Trophoblast cell (in vitro differentiated cells and primary cell): ENCODE data around the gene TUFT1.

Experiments used
- DNase-seq, 2 donors: peaks; one replicate each; pipeline ENCODE4 v3.0.0-alpha.2; 2016
- H2AFZ ChIP-seq: 2 replicates; pipeline ENCODE4 v1.6.1; 2013; ENCODE audit warnings: low read length, moderate library complexity, mild to moderate bottlenecking; ENCODE audit not compliant: insufficient read depth, poor library complexity
- H2AK5ac ChIP-seq: 2 replicates; pipeline ENCODE4 v1.6.1; 2013; ENCODE audit warnings: mild to moderate bottlenecking, low read length
- H2BK120ac ChIP-seq: 2 replicates; pipeline ENCODE4 v1.6.1; 2013; ENCODE audit warnings: low read length, mild to moderate bottlenecking, moderate library complexity; ENCODE audit not compliant: insufficient read depth, poor library complexity
- H2BK12ac ChIP-seq: 2 replicates; pipeline ENCODE4 v1.6.1; 2013; ENCODE audit warnings: mild to moderate bottlenecking, low read length, moderate library complexity
- H2BK5ac ChIP-seq: 2 replicates; pipeline ENCODE4 v1.6.1; 2013; ENCODE audit warnings: low read length, low read depth, moderate library complexity, mild to moderate bottlenecking; ENCODE audit not compliant: poor library complexity
- H3K14ac ChIP-seq: 2 replicates; pipeline ENCODE4 v1.6.1; 2013; ENCODE audit warnings: mild to moderate bottlenecking, low read length
- H3K18ac ChIP-seq: 2 replicates; pipeline ENCODE4 v1.6.1; 2013; ENCODE audit warnings: mild to moderate bottlenecking, low read length
- H3K23ac ChIP-seq: 2 replicates; pipeline ENCODE4 v1.6.1; 2013; ENCODE audit warnings: low read length
- H3K27ac ChIP-seq: 2 replicates; pipeline ENCODE4 v1.5.1; 2013; ENCODE audit warnings: low read depth, mild to moderate bottlenecking, inconsistent platforms, low read length, moderate library complexity
- H3K27me3 ChIP-seq: 2 replicates; pipeline ENCODE4 v1.6.1; 2013; ENCODE audit warnings: inconsistent platforms, mild to moderate bottlenecking, low read length, moderate library complexity; ENCODE audit not compliant: insufficient read depth
- H3K36me3 ChIP-seq, 2 experiments: 1 replicate in 1 of 2; 2 replicates in 1 of 2; pipeline ENCODE4 v1.6.1; 2013; ENCODE audit warnings: low read length in 2 of 2, mild to moderate bottlenecking in 2 of 2, moderate library complexity in 1 of 2; ENCODE audit not compliant: insufficient read depth in 2 of 2, control insufficient read depth in 1 of 2
- H3K4ac ChIP-seq: 2 replicates; pipeline ENCODE4 v1.6.1; 2013; ENCODE audit warnings: low read depth, mild to moderate bottlenecking, low read length, moderate library complexity
- H3K4me1 ChIP-seq, 2 experiments: 1 replicate in 1 of 2; 2 replicates in 1 of 2; pipeline ENCODE4 v1.6.1; 2013; ENCODE audit warnings: low read length in 2 of 2, mild to moderate bottlenecking in 2 of 2, moderate library complexity in 1 of 2; ENCODE audit not compliant: insufficient read depth in 2 of 2, control insufficient read depth in 1 of 2
- H3K4me2 ChIP-seq: 2 replicates; pipeline ENCODE4 v1.6.1; 2013; ENCODE audit warnings: inconsistent platforms, mild to moderate bottlenecking, low read length, moderate library complexity
- H3K4me3 ChIP-seq: 2 replicates; pipeline ENCODE4 v1.5.1; 2013; ENCODE audit warnings: mild to moderate bottlenecking, low read depth, low read length, inconsistent platforms
- H3K79me1 ChIP-seq: one replicate; pipeline ENCODE4 v1.6.1; 2013; ENCODE audit warnings: low read length
- H3K79me2 ChIP-seq: 2 replicates; pipeline ENCODE4 v1.6.1; 2013; ENCODE audit warnings: low read length, mild to moderate bottlenecking; ENCODE audit not compliant: control insufficient read depth, insufficient read depth, poor library complexity
- H3K9ac ChIP-seq: 2 replicates; pipeline ENCODE4 v1.6.1; 2013; ENCODE audit warnings: mild to moderate bottlenecking, low read length
- H3K9me3 ChIP-seq: 2 replicates; pipeline ENCODE4 v1.6.1; 2013; ENCODE audit warnings: low read depth, mild to moderate bottlenecking, control low read depth, inconsistent platforms, low read length; ENCODE audit not compliant: insufficient read depth
- H4K12ac ChIP-seq: 2 replicates; pipeline ENCODE4 v1.6.1; 2013; ENCODE audit warnings: low read depth, mild to moderate bottlenecking, low read length, moderate library complexity
- H4K8ac ChIP-seq: 2 replicates; pipeline ENCODE4 v1.6.1; 2013; ENCODE audit warnings: low read depth, mild to moderate bottlenecking, low read length, moderate library complexity
- H4K91ac ChIP-seq: one replicate; pipeline ENCODE4 v1.6.1; 2013; ENCODE audit warnings: low read depth, mild to moderate bottlenecking, low read length, moderate library complexity
- WGBS: extraction: QIAGEN DNeasy Blood & Tissue Kit; methylation state at CpG from one replicate; pipeline ENCODE4 v1.1.7; 2013; ENCODE audit warnings: missing lambda C conversion rate; ENCODE audit not compliant: insufficient read length, insufficient coverage; ENCODE audit errors: extremely low coverage; 5-methylcytosine and 5-hydroxymethylcytosine counted together

TUFT1 gene

DNA sequence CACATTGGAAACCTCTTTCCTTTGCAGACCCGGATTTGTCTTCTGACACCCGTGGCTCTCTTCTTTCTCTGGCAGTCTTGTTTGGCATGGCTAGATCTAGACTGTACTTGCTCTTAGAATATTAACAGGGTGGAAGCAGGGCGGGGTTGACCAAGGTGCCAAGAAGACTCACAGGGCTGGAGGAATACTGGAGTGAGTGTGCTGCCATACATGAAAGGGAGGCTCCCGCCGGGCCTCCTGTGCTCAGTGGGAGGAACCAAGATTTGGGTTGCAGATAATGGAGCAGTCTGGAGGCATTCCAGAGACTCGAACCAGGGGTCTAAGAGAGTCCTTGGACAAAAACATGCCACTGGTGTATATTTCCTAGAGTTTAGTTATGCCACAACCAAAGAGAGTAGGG is 44.2 kb downstream of the TUFT1 start:
- no peak overlapping the region for H3K4me2 ChIP-seq
- H3K23ac ChIP-seq, result no peak overlapping the region
- WGBS, result no CpG with 5 or more reads among the region's 6 CpGs
- H3K4ac ChIP-seq, result no peak overlapping the region
- H2AK5ac ChIP-seq, result no peak overlapping the region
- H2BK5ac ChIP-seq, result peak overlapping the region; percentile 38
- H3K79me1 ChIP-seq, result peaks cover 5% of the 10 kb centered on the region
- H3K14ac ChIP-seq, result no peak overlapping the region
- no peaks in the 10 kb centered on the region for H3K9me3 ChIP-seq
- no peak overlapping the region for H4K12ac ChIP-seq
- H3K79me2 ChIP-seq, result no peaks in the 10 kb centered on the region
- H2BK120ac ChIP-seq, result no peak overlapping the region
- H3K18ac ChIP-seq, result no peak overlapping the region
- H2BK12ac ChIP-seq, result no peak overlapping the region
- H3K27me3 ChIP-seq, result no peaks in the 10 kb centered on the region
- H4K8ac ChIP-seq, result no peak overlapping the region
- H3K36me3 ChIP-seq, result peaks cover 19 to 34% of the 10 kb centered on the region in 2 experiments
- H3K4me1 ChIP-seq, result peaks cover 27 to 40% of the 10 kb centered on the region in 2 experiments
- H3K9ac ChIP-seq, result no peak overlapping the region
- peak in 1 of 2 donors; percentile 57 for DNase-seq
- H3K4me3 ChIP-seq, result no peak overlapping the region
- H4K91ac ChIP-seq, result no peak overlapping the region
- H2AFZ ChIP-seq, result no peak overlapping the region
- peak overlapping the region; percentile 70 for H3K27ac ChIP-seq

DNA sequence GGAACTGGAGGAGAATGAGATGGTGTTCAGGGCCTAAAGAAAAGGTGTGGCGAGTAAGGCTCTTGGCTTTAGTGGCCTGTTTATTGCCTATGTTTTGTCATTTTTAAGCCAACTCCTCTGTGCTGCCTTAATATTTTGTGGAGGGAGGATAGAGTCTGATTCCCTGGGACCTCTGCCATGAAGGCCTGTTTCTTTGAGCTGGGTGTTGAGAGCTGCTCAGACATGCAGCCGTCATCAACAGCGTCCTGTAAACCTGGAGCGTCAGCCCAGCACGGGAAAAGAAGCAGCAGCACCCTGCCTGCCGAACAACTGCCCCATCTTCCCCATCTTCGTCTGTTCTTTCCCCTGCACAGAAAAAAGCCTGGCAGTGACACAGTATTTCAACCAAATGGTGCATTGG is 44.7 kb downstream of the TUFT1 start:
- Histone ChIP-seq H3K27ac (peak overlapping the region; percentile 70), H4K12ac (no peak overlapping the region), H3K27me3 (no peaks in the 10 kb centered on the region)

DNA sequence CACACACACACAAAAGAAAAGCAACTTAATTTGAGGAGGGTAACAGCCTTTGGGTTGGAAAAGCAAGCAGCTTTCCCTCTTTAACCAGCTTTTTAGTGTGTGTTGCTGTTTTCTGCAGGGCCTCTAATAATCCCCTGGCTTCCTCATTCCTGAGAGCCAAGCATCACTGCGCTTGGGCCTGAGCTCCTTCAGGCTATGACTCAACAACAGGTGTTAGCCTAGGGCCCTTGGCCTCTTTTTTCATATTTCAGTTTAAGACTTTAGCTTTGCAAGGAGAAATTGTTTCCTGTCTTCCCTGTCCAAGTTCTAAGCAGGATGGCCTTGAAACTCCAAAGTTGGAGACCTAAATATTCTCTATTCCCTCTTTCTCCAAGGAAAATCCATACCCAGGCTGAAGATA is 45.5 kb downstream of the TUFT1 start:
- no peaks in the 10 kb centered on the region for H3K27me3 ChIP-seq

More for the DNA sequence above, 44.7 kb downstream of the TUFT1 start:
- Histone ChIP-seq H3K79me1 (peaks cover 5% of the 10 kb centered on the region), H3K9ac (no peak overlapping the region), H3K18ac (no peak overlapping the region), H3K4me3 (no peak overlapping the region), H3K4me2 (no peak overlapping the region), H4K8ac (no peak overlapping the region), H3K36me3 (peaks cover 15 to 29% of the 10 kb centered on the region in 2 experiments), H2BK120ac (no peak overlapping the region), H2AFZ (no peak overlapping the region), H2BK12ac (peak overlapping the region; percentile 51), H2AK5ac (no peak overlapping the region), H3K79me2 (no peaks in the 10 kb centered on the region), H4K91ac (no peak overlapping the region), H3K4me1 (peaks cover 22 to 37% of the 10 kb centered on the region in 2 experiments), H3K23ac (no peak overlapping the region), H2BK5ac (peak overlapping the region; percentile 38), H3K9me3 (no peaks in the 10 kb centered on the region), H3K14ac (peak overlapping the region; percentile 26), H3K4ac (no peak overlapping the region)
- no peak for DNase-seq
- no CpG with 5 or more reads among the region's 7 CpGs for WGBS

DNA sequence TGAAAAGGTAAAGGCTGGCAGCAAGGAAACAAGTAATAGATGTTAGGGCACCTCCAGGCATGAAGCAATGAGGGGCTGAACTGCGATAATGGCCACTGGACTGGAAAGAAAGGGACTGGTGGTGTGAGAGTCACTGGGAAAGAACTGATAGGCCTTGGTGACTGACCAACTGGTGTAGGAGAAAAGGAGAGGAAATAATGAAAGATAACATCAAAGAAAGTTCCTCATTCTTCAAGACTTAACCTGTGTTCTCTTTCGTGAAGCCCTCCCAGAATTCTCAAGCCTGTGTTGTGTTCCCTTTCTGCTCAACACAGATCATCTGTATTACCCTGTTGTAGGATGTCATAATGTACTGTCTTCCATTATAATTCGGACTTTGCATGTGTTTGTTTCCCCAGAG is 50.9 kb downstream of the TUFT1 start:
- Histone ChIP-seq H3K4ac (no peak overlapping the region), H3K9me3 (no peaks in the 10 kb centered on the region), H2AFZ (no peak overlapping the region), H3K27ac (no peak overlapping the region), H3K36me3 (no peaks in the 10 kb centered on the region), H3K23ac (no peak overlapping the region), H2BK120ac (no peak overlapping the region), H3K4me3 (no peak overlapping the region), H3K79me2 (no peaks in the 10 kb centered on the region), H3K9ac (no peak overlapping the region), H3K14ac (no peak overlapping the region), H3K18ac (no peak overlapping the region), H3K27me3 (no peaks in the 10 kb centered on the region), H4K8ac (no peak overlapping the region), H3K79me1 (no peaks in the 10 kb centered on the region), H3K4me2 (no peak overlapping the region), H2AK5ac (no peak overlapping the region), H2BK12ac (no peak overlapping the region), H2BK5ac (no peak overlapping the region), H4K91ac (no peak overlapping the region), H3K4me1 (peaks cover 0 to 3% of the 10 kb centered on the region in 2 experiments), H4K12ac (no peak overlapping the region)
- no peak for DNase-seq
- no CpG with 5 or more reads among the region's 3 CpGs for WGBS

More for the DNA sequence above, 45.5 kb downstream of the TUFT1 start:
- Histone ChIP-seq H4K8ac (no peak overlapping the region), H4K91ac (no peak overlapping the region), H3K9ac (no peak overlapping the region), H2BK12ac (no peak overlapping the region), H3K4ac (no peak overlapping the region), H3K27ac (peak overlapping the region; percentile 70), H3K4me3 (no peak overlapping the region), H3K14ac (no peak overlapping the region), H2AFZ (no peak overlapping the region), H2BK120ac (peak overlapping the region; percentile 53), H2BK5ac (no peak overlapping the region), H4K12ac (no peak overlapping the region), H3K4me2 (no peak overlapping the region), H3K79me2 (no peaks in the 10 kb centered on the region), H3K9me3 (no peaks in the 10 kb centered on the region), H2AK5ac (no peak overlapping the region), H3K18ac (no peak overlapping the region), H3K23ac (no peak overlapping the region), H3K4me1 (peaks cover 21 to 37% of the 10 kb centered on the region in 2 experiments), H3K79me1 (peaks cover 5% of the 10 kb centered on the region), H3K36me3 (peaks cover 13 to 25% of the 10 kb centered on the region in 2 experiments)
- peak; percentile 71 to 87 for DNase-seq
- no CpG with 5 or more reads among the region's 1 CpG for WGBS
